Islet precursor cell (in vitro differentiated cells): ENCODE data around the gene CLDN1.
"Not testable (repeated sequence)": the region's sequence is repeated elsewhere in the genome, so short reads cannot be mapped to it uniquely, and the experiment has no call there.

Experiments
- DNase-seq: peaks from one replicate; pipeline ENCODE4 v3.0.0-alpha.2; 2018

The CLDN1 gene

GRCh38 chr3:190289989-190290388 lies 32.3 kb downstream of the CLDN1 start:
- DNase-seq = no peak

- no peak for DNase-seq
These were observed 33.4 kb downstream of the CLDN1 start for GRCh38 chr3:190288836-190289235.

DNA sequence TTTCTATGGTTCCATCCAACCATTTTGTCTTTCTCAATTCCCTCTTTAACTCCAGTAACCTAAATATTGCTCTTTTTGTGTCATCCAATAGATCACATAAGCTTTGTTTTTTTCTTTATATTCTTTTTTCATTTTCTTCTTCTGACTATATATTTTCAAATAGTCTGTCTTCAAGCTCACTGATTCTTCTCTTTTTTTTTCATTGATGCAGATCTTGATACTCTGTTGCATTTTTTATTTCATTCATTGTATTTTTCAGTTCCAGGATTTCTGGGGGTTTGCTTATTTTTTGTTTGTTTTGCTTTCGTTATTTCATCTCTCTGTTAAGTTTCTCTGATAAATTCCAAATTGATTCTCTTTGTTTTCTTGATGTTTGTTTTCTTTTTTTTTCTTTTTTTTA lies 36.2 kb downstream of the CLDN1 start:
- DNase-seq = no peak

DNA sequence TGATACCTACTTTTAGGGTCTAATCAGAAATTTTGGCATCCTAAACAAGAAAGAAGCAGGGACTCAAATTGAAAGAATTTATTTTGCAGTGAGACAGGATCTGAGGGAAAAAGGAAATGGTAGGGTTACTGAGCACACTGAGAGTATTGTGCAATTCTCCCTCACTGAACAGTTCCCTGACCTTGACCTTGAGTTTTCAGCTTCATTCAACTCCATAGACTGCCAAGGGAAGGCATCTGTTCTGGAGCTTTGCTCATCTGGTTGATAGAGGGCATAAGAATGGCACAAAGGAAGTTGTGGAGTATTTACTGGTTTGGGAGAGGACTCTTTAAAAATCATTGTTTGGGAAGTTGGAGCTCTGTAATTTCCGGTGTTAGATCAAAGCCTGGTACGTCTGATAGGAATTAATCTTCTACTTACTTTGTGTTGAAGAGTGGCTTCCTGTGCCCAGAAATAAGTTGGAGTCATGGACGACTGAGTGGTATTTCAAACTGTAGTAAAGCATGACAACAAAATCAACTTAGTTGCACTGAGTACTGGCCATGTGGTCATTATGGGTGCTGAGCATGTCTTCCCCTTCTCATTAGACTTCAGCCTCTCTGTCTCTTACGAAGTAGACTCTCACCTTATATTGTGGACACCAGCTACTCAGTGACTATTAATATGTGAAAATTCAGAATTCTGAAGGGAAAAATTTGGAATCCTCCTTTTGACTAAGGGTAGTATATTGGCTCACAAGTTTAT lies 40.8 kb downstream of the CLDN1 start:
- no peak for DNase-seq

DNA sequence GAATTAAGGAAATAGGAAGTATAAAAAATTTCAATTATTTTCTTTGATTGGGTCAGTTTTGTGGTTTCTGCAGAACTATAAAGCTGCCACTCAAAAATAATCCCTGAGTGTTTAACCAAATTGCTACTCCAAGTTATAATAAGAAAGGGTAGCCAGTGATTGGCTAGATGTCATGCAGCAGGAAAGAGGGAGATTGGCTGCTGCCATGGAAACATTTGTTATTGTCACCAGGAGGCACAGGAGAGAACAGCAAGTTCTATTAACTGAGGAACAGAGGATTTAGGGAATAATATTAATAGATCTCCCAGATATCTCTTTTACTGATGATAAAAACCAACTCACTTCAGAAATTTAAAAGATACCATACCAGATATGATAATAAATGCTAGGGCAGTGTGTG lies 42.6 kb downstream of the CLDN1 start:
- no peak for DNase-seq

GRCh38 chr3:190272747-190273146 lies 49.5 kb downstream of the CLDN1 start:
- DNase-seq = no peak

DNA sequence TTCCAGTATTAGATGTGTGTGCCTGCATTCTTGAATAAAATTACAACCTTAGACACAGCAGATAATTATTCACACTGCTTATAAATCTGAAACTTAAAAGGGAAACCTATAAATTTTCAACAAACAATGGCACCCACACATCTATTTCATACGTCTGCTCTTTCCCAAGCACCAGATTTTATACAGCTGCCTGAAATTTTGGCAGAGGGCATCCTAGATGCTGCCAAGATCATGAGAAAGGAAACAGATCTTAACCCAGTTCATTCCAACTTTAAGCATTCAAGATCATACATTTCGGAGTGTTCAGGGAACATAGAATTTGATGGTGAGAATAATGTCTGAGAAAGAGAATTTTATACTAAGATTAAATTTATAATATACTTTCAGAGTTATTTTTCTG lies 53.1 kb downstream of the CLDN1 start:
- DNase-seq = no peak

DNA sequence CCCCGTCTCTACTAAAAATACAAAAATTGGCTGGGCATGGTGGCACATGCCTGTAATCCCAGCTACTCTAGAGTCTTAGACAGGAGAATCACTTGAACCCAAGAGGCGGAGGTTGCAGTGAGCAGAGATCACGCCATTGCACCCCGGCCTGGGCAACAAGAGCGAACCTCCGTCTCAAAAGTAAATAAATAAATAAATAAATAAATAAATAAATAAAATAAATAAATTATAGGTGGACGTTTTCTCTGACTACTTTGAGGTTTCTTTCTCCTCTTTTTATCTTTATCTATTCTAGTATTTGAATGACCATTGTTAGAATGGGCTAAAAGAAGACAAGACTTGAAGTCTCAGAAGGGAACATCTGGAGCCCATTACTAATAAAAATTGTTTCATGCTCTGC lies 54.8 kb downstream of the CLDN1 start:
- not testable (repeated sequence) for DNase-seq

DNA sequence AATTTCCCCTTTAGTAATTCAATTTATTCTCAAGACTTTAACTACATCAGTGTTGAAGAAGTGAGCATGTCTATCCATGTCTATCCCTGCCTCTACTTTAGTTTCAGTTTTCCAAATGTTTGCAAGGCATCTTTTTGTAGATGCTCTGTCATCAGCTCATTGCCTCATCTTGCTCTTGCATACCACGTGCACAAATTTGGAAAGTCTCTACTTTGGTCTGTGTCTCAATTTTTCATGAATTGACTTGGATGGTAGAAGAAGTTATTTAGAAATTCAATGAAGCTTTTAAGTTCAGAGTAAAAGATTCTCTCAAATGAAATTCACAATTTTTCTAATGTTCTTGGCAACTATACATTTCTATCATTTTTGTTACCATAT lies 55.3 kb downstream of the CLDN1 start:
- no peak for DNase-seq

- no peak for DNase-seq
These were observed 55.9 kb downstream of the CLDN1 start for GRCh38 chr3:190266265-190266912.

DNA sequence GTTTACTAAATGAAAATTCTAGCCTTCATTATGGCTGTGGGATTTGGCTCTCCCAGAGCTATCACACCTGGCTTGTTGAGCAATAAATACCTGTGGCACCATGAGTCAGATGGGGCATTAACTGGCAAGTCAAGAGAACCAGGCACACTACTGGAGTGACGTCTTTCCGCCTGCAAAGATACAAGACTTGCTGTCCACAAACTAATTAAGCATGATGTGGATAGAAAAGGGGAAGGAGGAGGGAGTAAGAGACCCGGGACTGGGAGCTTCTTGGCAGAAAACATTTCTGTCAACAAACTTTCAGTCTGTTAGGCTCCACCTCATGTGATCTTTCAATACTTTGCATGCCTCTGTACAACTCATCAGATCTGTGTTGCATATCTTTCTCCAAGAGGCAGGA lies 56.5 kb downstream of the CLDN1 start:
- DNase-seq = peak; percentile 90

GRCh38 chr3:190265126-190265525 lies 57.1 kb downstream of the CLDN1 start:
- DNase-seq = no peak

GRCh38 chr3:190261740-190262139 lies 60.5 kb downstream of the CLDN1 start:
- DNase-seq = peak; percentile 64

DNA sequence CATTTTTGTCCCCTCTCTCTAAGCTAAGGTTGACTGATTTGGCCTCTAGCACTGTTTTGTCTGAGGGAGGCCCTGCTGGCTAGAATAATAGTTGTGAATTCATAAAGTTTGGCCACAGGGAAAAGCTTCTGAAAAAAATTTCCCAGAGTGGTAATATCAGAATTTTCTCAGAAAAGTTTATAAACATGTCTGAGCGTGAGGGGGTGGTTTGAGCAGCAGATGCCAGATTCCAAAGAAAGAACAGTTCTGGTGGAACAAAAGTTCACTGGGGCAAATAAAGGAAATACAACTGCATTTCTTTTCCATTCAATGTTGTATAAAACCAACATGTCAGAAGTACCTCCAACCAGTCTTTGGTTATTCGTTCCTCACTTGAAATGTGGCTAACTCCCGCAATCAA lies 61.2 kb downstream of the CLDN1 start:
- DNase-seq = no peak

DNA sequence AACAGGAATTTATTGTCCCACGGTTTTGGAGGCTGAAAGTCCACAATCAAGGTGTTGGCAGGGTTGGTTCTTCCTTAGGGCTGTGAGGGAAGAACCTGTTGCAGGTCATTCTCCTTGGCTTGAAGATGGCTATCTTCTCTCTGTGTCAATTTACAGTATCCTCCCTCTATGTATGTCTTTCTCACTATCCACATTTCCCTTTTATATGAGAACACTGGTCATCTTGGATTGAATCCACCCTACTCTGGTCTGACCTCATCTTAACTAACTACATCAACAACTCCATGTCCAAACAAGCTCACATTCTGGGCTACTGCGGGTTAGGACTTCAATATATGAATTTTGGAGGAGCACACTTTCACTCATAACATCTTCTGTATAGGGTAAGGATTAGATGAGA lies 61.9 kb downstream of the CLDN1 start:
- DNase-seq = no peak

- DNase-seq = peak; percentile 58
These were observed 63.6 kb downstream of the CLDN1 start for GRCh38 chr3:190258634-190259033.
